Stimulated activated naive CD8-positive, alpha-beta T cell treated with anti-CD3 and anti-CD28 coated beads, Interleukin-15, Interleukin-2, amounts not matched to agents 100 ng/mL and 50 ng/mL, for 24 hours (primary cell): ENCODE measurements around the gene MDH1B.
A peak's percentile ranks its signal among the peaks of the same experiment; 100 is the strongest.

Experiments
- H3K27ac Mint-ChIP-seq: one replicate; pipeline ENCODE4 v1.8.0; 2021; ENCODE audit warnings: mild to moderate bottlenecking, mixed read lengths
- H3K27me3 Mint-ChIP-seq: one replicate; pipeline ENCODE4 v1.8.0; 2021; ENCODE audit warnings: mixed read lengths
- H3K36me3 Mint-ChIP-seq: one replicate; pipeline ENCODE4 v1.8.0; 2021; ENCODE audit warnings: low read depth, mixed read lengths
- H3K4me1 Mint-ChIP-seq: one replicate; pipeline ENCODE4 v1.8.0; 2021; ENCODE audit warnings: low read depth, mixed read lengths
- H3K4me3 Mint-ChIP-seq: one replicate; pipeline ENCODE4 v1.8.0; 2021; ENCODE audit warnings: mild to moderate bottlenecking, mixed read lengths
- H3K9me3 Mint-ChIP-seq: one replicate; pipeline ENCODE4 v1.8.0; 2021; ENCODE audit warnings: mixed read lengths

The MDH1B gene

GRCh38 chr2:206688990-206689389, 76.1 kb downstream of the MDH1B start:
- H3K9me3 Mint-ChIP-seq = no peaks in the 10 kb centered on the region
- H3K36me3 Mint-ChIP-seq = no peaks in the 10 kb centered on the region
- no peak overlapping the region for H3K4me3 Mint-ChIP-seq
- H3K27me3 Mint-ChIP-seq = peaks cover 8% of the 10 kb centered on the region
- no peak overlapping the region for H3K27ac Mint-ChIP-seq
- peaks cover 4% of the 10 kb centered on the region for H3K4me1 Mint-ChIP-seq

- H3K9me3 Mint-ChIP-seq = no peaks in the 10 kb centered on the region
- H3K4me1 Mint-ChIP-seq = peaks cover 4% of the 10 kb centered on the region
- peak overlapping the region; percentile 65 for H3K27ac Mint-ChIP-seq
- H3K27me3 Mint-ChIP-seq = peaks cover 8% of the 10 kb centered on the region
- no peak overlapping the region for H3K4me3 Mint-ChIP-seq
- no peaks in the 10 kb centered on the region for H3K36me3 Mint-ChIP-seq
These were observed 76.7 kb downstream of the MDH1B start for GRCh38 chr2:206688453-206688852.
